Measurements from ENCODE around the gene SYNJ1.

DNA sequence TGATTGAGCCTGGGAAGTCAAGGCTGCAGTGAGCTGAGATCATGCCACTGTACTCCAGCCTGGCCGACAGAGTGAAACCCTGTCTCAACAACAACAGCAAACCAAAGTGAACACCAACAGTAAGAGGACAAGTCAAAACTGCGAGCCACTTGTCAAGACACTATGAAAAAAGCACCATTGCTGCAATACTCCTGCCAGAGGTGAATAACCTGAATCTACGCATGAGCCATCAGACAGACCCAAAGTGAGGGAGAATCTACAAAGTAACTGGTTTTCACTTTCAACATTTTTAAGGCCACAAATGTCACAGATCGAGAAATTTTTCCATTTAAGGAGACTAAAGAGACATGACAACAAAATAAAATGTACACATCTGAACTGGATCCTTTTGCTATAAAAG, 21.9 kb downstream of the SYNJ1 start:
- TF ChIP-seq, protein P1, sequence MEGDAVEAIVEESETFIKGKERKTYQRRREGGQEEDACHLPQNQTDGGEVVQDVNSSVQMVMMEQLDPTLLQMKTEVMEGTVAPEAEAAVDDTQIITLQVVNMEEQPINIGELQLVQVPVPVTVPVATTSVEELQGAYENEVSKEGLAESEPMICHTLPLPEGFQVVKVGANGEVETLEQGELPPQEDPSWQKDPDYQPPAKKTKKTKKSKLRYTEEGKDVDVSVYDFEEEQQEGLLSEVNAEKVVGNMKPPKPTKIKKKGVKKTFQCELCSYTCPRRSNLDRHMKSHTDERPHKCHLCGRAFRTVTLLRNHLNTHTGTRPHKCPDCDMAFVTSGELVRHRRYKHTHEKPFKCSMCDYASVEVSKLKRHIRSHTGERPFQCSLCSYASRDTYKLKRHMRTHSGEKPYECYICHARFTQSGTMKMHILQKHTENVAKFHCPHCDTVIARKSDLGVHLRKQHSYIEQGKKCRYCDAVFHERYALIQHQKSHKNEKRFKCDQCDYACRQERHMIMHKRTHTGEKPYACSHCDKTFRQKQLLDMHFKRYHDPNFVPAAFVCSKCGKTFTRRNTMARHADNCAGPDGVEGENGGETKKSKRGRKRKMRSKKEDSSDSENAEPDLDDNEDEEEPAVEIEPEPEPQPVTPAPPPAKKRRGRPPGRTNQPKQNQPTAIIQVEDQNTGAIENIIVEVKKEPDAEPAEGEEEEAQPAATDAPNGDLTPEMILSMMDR (IDR thresholded peaks at IDR 0.05), result no peak
- TF ChIP-seq POLR2A (IDR thresholded peaks at IDR 0.05), result no peak
